Cardiac muscle cell (in vitro differentiated cells and primary cell): ENCODE results near the gene CELSR1. TPM values are rescaled to one million over a fixed set of nuclear protein-coding genes. Genes with fewer than 3 reads are reported as not detected.
A peak's percentile ranks its signal among the peaks of the same experiment; 100 is the strongest.

ENCODE experiments used
- DNase-seq, 2 donors: peaks; one replicate each; pipeline versions ENCODE4 v3.0.0 to v3.0.0-alpha.2; 2010 to 2017; ENCODE audit warnings: low read depth in 1 of 2, low spot score in 1 of 2
- H3K27ac ChIP-seq: fragments of 200-600 bp; sonication (generic); 2 replicates; pipeline ENCODE4 v1.5.1; 2016
- H3K27me3 ChIP-seq: fragments of 200-600 bp; sonication (generic); 2 replicates; pipeline ENCODE4 v1.6.0; 2016; ENCODE audit warnings: control low read depth
- H3K36me3 ChIP-seq: fragments of 200-600 bp; sonication (generic); 2 replicates; pipeline ENCODE4 v1.5.1; 2016; ENCODE audit warnings: control low read depth
- H3K4me1 ChIP-seq: fragments of 200-600 bp; sonication (generic); 2 replicates; pipeline ENCODE4 v1.8.1; 2017; ENCODE audit warnings: low read depth, mild to moderate bottlenecking, mixed run types
- H3K4me3 ChIP-seq: fragments of 200-600 bp; sonication (generic); 2 replicates; pipeline ENCODE4 v1.5.1; 2016; ENCODE audit warnings: mild to moderate bottlenecking
- H3K9me3 ChIP-seq: fragments of 200-600 bp; sonication (generic); 2 replicates; pipeline ENCODE4 v1.5.1; 2017; ENCODE audit warnings: low read depth, mild to moderate bottlenecking, control low read depth
- CTCF ChIP-seq: IDR thresholded peaks from 2 replicates; pipeline ENCODE4 v1.5.1; 2012; ENCODE audit warnings: low read depth, mild to moderate bottlenecking, low read length
- polyA plus RNA-seq: library from polyadenylated mRNA; unstranded; fragments of >200 nt; fragmentation: Nextera tagmentation; extraction: Ambion mirVana; gene quantifications from 2 replicates; pipeline ENCODE4 v1.2.1, GENCODE V29; 2016
- total RNA-seq: library from RNA; depleted of rRNA; stranded (reverse); fragments of >200 nt; gene quantifications from 2 replicates; pipeline ENCODE4 v1.2.3, GENCODE V29; 2016

Gene CELSR1
- total and polyA plus RNA-seq, 2 experiments from 2014 or later = 9.0 to 37.4 TPM

- Histone ChIP-seq H3K27me3 (no peaks in the 10 kb centered on the region), H3K9me3 (no peaks in the 10 kb centered on the region), H3K36me3 (no peaks in the 10 kb centered on the region), H3K27ac (no peak overlapping the region), H3K4me1 (no peaks in the 10 kb centered on the region), H3K4me3 (no peak overlapping the region)
- no peak for DNase-seq
- TF ChIP-seq CTCF = no peak
Measured at GRCh38 chr22:46424496-46424895, 112.9 kb downstream of the CELSR1 start.

- no peak for DNase-seq
- Histone ChIP-seq H3K9me3 (no peaks in the 10 kb centered on the region), H3K36me3 (no peaks in the 10 kb centered on the region), H3K4me1 (peaks cover 11% of the 10 kb centered on the region), H3K4me3 (no peak overlapping the region), H3K27ac (no peak overlapping the region), H3K27me3 (no peaks in the 10 kb centered on the region)
- no peak for TF ChIP-seq CTCF
Measured at GRCh38 chr22:46422896-46423295, 114.5 kb downstream of the CELSR1 start.

DNA sequence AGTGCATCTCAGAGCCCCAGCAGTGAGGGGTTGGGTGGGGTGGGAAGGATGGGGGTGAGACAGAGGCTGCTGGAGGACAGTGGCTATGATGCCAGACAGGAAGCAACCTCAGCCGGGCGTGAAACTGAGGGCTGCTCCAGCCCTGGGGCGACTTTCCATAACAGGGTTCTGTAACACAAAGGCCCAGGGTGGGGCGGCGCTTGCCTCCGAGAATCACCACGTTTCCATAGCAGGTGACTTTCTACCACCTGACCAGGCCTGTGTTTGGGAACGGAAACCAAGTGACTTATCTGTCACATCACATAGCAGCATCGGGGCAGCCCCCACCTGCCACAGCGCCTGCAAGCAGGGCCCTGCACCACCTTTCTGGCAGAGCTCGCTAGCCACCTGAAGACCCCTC is 116.2 kb downstream of the CELSR1 start:
- no peaks in the 10 kb centered on the region for H3K9me3 ChIP-seq
- peaks cover 21% of the 10 kb centered on the region for H3K4me1 ChIP-seq
- DNase-seq = no peak
- no peaks in the 10 kb centered on the region for H3K36me3 ChIP-seq
- no peak overlapping the region for H3K4me3 ChIP-seq
- H3K27me3 ChIP-seq = no peaks in the 10 kb centered on the region
- TF ChIP-seq CTCF = no peak
- no peak overlapping the region for H3K27ac ChIP-seq

DNA sequence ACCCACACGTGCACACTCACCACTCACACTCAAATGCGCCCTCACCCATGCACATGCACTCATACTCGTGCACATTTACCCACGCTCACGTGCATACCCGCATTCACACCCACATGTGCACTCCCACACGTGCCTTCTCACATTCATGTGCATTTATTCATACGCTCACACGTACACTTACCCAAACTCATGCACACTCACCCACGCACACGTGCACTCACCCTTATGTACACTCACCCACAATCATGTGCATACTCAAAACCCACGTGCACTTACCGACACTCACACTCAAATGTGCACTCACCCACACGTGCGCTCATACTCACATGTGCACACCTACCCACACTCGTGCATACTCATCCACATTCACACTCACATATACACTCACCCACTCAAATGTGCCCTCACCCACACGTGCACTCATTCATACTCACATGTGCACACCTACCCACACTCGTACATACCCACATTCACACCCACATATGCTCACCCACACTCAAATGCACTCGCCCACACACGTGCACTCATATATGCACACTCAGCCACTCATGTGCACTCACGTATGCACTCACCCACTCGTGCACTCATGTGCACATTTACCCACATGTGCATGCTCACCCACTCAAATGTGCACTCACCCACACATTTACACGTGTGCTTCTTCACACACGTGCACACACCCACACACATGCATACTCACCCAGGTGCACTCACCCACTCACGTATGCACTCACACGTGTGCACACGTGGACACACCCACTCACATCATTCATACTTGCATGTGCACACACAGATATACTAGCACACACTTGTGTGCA is 117.5 kb downstream of the CELSR1 start:
- TF ChIP-seq CTCF = no peak
- Histone ChIP-seq H3K4me3 (no peak overlapping the region), H3K4me1 (peaks cover 23% of the 10 kb centered on the region), H3K9me3 (no peaks in the 10 kb centered on the region), H3K27me3 (no peaks in the 10 kb centered on the region), H3K27ac (no peak overlapping the region), H3K36me3 (no peaks in the 10 kb centered on the region)
- DNase-seq = no peak

DNA sequence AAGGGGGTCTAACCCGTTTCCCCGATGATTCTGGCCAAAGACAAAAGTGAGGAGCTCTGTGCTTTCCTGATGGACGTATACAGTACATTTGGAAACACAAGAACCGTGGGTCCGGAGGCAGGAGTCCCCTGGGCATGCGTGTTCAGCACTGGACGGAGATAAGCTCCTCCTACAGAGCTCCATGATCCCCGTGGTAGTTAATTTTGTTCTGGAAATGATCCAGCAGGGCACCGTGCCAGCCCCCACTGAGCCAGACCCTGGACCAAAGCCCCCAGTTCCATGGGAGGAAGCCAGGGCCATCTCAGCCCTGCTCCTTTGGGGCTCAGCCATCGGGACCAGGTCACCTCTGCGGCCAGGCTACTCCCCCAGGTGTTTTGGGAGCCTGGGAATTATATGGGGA is 118.6 kb downstream of the CELSR1 start:
- H3K4me1 ChIP-seq = peaks cover 23% of the 10 kb centered on the region
- peak in 1 of 2 donors; percentile 6 for DNase-seq
- no peak for TF ChIP-seq CTCF
- no peak overlapping the region for H3K4me3 ChIP-seq
- H3K27ac ChIP-seq = peak overlapping the region; percentile 50
- H3K27me3 ChIP-seq = no peaks in the 10 kb centered on the region
- H3K9me3 ChIP-seq = no peaks in the 10 kb centered on the region
- no peaks in the 10 kb centered on the region for H3K36me3 ChIP-seq
